Erythroblast (primary cell): ENCODE data around the gene HPCAL1.

Experiments
- DNase-seq, 2 experiments: peaks; one replicate each; lab custom pipeline; 2025; lab: John Stamatoyannopoulos, UW
- GATA1 ChIP-seq: IDR thresholded peaks from 2 replicates; pipeline ENCODE4 v1.6.1; 2011; ENCODE audit warnings: low read depth, mild to moderate bottlenecking, control low read depth, low read length, moderate library complexity
- POLR2A ChIP-seq: IDR thresholded peaks from 2 replicates; pipeline ENCODE4 v1.6.1; 2011; ENCODE audit warnings: mild to moderate bottlenecking, low read length

The HPCAL1 gene

DNA sequence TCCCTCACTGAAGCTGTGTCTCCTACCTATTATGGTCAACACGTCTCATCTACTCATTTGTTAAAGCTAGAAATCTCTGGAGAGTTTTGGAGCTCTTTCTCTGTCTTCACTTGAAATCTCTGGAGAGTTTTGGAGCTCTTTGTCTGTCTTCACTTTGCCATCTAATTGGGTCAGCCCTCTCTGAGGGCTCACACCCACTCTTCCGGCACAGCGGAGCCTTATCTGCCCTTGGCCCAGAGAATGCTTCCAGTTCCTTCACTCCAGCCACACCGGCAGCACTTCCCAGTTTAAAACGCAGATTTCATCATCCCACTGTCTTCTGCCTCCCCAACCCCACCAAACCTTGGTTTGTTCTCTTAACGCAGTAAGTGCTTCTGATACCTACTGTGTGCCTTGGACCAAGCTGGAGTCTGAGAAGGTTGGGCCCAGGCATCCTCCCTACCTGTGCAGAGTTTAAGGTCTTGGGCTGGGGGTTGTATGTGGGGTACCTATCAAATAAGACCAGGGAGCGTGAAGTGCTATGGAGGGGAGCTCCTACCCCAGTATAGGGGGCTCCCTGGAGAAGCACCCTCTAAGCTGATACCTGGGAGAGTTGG, 5.0 kb downstream of the HPCAL1 start:
- TF ChIP-seq GATA1 (no peak), POLR2A (no peak)
- DNase-seq, result no peak

GRCh38 chr2:10308866-10309265, 6.2 kb downstream of the HPCAL1 start:
- DNase-seq, result no peak
- no peak for TF ChIP-seq POLR2A
- no peak for TF ChIP-seq GATA1

DNA sequence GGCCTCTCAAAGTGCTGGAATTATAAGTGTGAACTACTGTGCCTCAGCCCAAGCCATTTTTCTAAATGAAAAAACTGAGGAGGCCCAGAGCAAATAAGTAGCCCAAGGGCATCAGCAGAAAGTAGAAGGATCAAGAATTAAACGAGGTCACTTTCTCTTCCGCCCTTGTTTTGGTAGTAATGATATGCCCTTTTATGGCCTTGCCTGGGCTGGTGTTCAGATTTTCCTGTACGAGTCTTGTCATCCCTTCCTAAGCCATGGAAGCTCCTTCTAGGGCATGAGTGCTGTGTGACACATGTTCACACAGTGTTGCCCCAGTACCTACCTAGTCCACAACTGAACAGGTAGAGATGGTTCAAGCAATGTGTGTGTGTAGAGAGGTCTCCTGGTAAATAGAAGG, 6.6 kb downstream of the HPCAL1 start:
- no peak for DNase-seq
- TF ChIP-seq GATA1, result no peak
- no peak for TF ChIP-seq POLR2A

DNA sequence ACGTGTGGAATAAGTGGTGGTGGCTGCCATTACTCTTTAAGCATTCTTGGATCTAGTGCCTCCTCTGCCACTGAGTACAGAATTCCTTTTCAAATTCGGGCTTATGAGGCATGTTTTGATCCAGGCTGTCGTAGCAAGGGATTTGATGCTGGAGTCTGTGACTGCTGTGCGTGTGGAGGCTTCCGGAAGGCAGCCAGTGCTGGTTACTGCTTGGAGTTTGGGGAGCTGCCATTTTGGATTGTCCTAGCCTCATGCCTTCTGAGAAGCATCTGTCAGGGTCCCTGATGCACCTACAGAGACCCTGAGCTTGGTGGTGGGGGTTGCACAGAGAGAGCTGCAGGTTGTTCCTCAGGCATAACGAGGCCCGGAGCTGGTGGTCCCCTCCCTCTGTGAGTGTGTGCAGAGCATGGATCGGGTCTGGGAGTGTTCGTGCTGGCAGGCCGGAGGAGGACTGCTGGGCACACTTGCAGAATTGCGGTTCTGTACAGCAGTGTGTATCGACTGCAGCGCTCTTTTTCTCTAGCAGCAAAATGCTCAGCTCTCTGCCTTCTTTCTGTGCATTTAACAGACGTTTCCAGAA, 7.7 kb downstream of the HPCAL1 start:
- DNase-seq, result no peak
- TF ChIP-seq GATA1 (no peak), POLR2A (no peak)

DNA sequence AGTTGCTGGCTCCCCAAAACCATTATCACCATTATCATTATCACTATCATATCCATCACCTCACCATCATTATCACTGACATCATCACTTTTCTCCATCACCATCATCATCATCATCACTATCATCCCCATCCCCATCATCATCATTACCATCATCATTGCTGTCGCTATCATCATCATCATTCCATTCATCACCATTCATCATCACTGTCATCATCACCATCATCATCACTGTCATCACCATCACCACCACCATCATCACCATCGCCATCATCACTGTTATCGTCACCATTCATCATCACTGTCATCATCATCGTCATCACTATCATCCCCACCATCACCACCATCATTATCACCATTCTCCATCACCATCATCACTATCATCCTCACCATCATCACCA, 9.0 kb downstream of the HPCAL1 start:
- no peak for TF ChIP-seq POLR2A
- no peak for DNase-seq

DNA sequence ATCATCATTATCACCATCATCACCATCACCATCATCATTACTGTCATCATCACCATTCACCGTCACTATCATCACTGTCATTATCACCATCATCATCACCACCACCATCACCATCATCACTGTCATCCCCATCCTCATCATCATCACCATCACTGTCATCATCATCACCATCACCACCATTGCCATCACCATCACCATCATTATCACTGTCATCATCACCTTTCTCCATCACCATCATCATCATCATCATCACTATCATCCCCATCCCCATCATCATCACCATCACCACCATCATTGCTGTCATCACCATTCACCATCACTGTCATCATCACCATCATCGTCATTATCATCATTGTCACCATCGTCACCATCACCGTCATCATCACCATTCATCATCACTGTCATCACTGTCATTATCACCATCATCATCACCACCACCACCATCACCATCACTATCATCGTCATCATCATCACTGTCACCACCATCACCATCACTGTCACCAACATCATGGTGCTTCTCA, 9.8 kb downstream of the HPCAL1 start:
- TF ChIP-seq GATA1 (no peak), POLR2A (no peak)
- DNase-seq, result no peak

- TF ChIP-seq GATA1 (no peak), POLR2A (no peak)
- DNase-seq, result no peak
Observed at GRCh38 chr2:10316336-10316735, 13.6 kb downstream of the HPCAL1 start.

GRCh38 chr2:10316860-10317259, 14.2 kb downstream of the HPCAL1 start:
- TF ChIP-seq GATA1 (no peak), POLR2A (no peak)
- no peak for DNase-seq

GRCh38 chr2:10317646-10318045, 14.9 kb downstream of the HPCAL1 start:
- TF ChIP-seq GATA1 (no peak), POLR2A (no peak)
- no peak for DNase-seq

GRCh38 chr2:10318345-10318744, 15.6 kb downstream of the HPCAL1 start:
- no peak for TF ChIP-seq GATA1
- TF ChIP-seq POLR2A, result no peak
- peak in 1 of 2 experiments; percentile 29 for DNase-seq

DNA sequence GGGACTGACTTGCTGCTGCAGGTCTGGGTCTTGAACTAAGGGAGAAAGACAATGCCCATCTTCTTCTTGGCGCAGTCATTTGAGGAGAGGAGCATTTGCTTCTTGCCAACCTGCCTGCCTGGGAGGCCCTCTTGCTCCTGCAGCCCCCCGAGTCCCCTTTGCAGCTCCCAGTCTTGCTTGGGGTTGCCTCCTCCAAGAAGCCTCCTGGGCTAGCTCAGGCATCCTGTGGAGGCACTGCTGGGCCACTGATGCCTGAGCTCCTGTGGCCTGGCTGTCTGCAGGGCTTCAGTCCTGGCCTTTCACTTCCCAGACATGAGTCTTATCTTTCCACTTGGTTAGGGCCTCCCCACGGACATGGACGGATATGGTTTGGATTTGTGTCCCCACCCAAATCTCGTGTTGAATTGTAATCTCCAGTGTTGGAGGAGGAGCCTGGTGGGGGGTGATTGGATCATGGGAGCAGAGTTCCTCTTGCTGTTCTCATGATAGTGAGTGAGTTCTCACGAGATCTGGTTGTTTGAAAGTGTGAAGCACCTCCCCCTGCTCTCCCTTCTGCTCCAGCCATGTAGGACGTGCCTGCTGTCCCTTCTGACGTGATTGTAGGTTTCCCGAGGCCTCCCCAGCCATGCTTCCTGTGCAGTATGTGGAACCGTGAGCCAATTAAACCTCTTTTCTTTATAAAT, 17.3 kb downstream of the HPCAL1 start:
- TF ChIP-seq POLR2A (no peak), GATA1 (no peak)

DNA sequence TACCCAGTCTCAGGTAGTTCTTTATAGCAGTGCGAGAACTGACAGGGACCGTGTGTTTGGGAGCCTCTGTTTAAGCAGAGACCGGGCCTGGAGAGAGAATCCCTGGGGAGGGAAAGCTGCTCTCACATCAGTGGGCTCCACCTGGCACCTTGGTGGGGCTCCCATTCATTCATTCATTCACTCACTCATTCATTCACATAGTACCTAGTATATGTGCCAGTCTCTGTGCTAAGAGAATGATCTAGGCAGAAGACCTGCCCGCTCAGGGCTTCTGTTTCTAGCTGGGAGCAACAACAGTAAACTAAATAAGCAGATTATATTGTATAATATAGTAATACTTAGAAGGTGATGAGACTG, 17.8 kb downstream of the HPCAL1 start:
- DNase-seq, result no peak

More for the DNA sequence above, 17.3 kb downstream of the HPCAL1 start:
- no peak for DNase-seq

GRCh38 chr2:10320933-10321332, 18.2 kb downstream of the HPCAL1 start:
- TF ChIP-seq POLR2A (no peak), GATA1 (no peak)
- no peak for DNase-seq

More for the DNA sequence above, 17.8 kb downstream of the HPCAL1 start:
- no peak for TF ChIP-seq POLR2A
- no peak for TF ChIP-seq GATA1

- TF ChIP-seq GATA1, result no peak
- no peak for TF ChIP-seq POLR2A
- DNase-seq, result no peak
Observed at GRCh38 chr2:10321622-10322021, 18.9 kb downstream of the HPCAL1 start.

GRCh38 chr2:10322481-10322880, 19.8 kb downstream of the HPCAL1 start:
- no peak for DNase-seq
- TF ChIP-seq POLR2A, result no peak
- TF ChIP-seq GATA1, result no peak
